Measurements from ENCODE around the gene ERMP1. TPM values are rescaled to one million over a fixed set of nuclear protein-coding genes. Genes with fewer than 3 reads are reported as not detected.

ERMP1 gene
- total and polyA plus RNA-seq, 10 of the 15 experiments (the other 5 are each of a cell fraction or from before 2014, with no cell fraction given) = 2.4 to 42.1 (median 8.1) TPM

DNA sequence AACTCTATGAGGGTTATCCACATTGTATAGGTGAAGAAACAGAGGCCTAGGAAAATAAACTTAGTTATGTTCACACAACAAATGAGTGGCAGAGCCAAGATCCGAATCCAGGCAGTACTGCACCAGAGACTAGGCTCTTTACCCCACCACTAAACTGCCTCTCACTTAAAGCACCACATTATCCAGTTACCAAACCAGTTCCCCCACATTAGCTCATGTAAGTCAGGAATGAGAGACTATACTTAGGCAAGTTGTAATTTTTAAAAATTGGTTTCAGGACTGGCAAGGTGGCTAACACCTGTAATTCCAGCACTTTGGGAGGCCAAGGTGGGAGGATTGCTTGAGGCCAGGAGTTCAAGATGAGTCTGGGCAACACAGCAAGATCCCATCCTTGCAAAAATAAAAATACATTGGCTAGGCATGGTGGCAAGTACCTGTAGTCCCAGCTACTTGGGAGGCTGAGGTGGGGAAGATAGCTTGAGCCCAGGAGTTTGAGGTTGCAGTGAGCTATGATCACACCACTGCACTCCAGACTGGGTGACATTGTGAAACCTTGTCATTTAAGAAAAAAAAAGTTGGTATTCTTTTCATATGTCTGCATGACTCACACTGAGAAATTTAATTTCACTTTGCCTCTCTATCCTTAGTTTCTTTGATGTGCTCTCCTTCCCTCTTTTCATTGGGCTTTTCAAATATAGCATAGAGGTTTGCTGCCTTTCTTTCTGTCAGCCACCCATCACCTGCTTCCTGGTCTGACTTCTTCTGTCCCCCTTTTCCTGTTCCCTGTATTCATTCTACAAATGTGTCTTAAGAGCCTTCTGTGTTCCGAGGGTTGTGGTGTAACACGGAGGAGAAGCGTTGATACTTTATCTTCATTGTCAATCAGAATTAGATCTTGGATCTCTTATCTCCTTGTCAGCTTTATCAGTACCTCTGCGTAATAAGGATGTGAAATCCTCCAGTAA, 64.7 kb downstream of the ERMP1 start (continued):
- TF ChIP-seq PRDM15 (CRISPR knock-in tag; IDR thresholded peaks at IDR 0.05) = no peak
- TF ChIP-seq ETV6 (conservative IDR thresholded peaks at IDR 0.05 in 1 of 2, IDR thresholded peaks at IDR 0.05 in 1 of 2; ENCODE audit: borderline replicate concordance in 1 of 2, low read depth in 1 of 2) = peak in 1 of 2 experiments; percentile 66; a peak in 2 of 4 replicates
- TF ChIP-seq, protein P1, sequence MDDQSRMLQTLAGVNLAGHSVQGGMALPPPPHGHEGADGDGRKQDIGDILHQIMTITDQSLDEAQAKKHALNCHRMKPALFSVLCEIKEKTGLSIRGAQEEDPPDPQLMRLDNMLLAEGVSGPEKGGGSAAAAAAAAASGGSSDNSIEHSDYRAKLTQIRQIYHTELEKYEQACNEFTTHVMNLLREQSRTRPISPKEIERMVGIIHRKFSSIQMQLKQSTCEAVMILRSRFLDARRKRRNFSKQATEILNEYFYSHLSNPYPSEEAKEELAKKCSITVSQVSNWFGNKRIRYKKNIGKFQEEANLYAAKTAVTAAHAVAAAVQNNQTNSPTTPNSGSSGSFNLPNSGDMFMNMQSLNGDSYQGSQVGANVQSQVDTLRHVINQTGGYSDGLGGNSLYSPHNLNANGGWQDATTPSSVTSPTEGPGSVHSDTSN (IDR thresholded peaks at IDR 0.05; ENCODE audit: insufficient replicate concordance, low read depth, low read length) = peak; percentile 29
- TF ChIP-seq NFIC (IDR thresholded peaks at IDR 0.05; ENCODE audit: low read depth, low read length) = peak; percentile 55
- TF ChIP-seq TCF7 (IDR thresholded peaks at IDR 0.05; ENCODE audit: borderline replicate concordance) = peak; percentile 90
- TF ChIP-seq IRF5 (IDR thresholded peaks at IDR 0.05; ENCODE audit: borderline replicate concordance) = no peak
- TF ChIP-seq, protein P2, sequence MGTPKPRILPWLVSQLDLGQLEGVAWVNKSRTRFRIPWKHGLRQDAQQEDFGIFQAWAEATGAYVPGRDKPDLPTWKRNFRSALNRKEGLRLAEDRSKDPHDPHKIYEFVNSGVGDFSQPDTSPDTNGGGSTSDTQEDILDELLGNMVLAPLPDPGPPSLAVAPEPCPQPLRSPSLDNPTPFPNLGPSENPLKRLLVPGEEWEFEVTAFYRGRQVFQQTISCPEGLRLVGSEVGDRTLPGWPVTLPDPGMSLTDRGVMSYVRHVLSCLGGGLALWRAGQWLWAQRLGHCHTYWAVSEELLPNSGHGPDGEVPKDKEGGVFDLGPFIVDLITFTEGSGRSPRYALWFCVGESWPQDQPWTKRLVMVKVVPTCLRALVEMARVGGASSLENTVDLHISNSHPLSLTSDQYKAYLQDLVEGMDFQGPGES (IDR thresholded peaks at IDR 0.05) = no peak
- no peak for TF ChIP-seq HDAC2 (IDR thresholded peaks at IDR 0.05)
- peak; percentile 80 for TF ChIP-seq CREB1 (IDR thresholded peaks at IDR 0.05; ENCODE audit: low read depth)
- TF ChIP-seq FOXM1 (IDR thresholded peaks at IDR 0.05; ENCODE audit: low read depth, low read length) = peak; percentile 92
- peak; percentile 40; the same call in 1 of the 2 replicates for TF ChIP-seq MTA2 (IDR thresholded peaks at IDR 0.05; ENCODE audit: low read depth)
- peak; percentile 68 for TF ChIP-seq CREM (IDR thresholded peaks at IDR 0.05; ENCODE audit: low read depth)
- TF ChIP-seq, protein P3, sequence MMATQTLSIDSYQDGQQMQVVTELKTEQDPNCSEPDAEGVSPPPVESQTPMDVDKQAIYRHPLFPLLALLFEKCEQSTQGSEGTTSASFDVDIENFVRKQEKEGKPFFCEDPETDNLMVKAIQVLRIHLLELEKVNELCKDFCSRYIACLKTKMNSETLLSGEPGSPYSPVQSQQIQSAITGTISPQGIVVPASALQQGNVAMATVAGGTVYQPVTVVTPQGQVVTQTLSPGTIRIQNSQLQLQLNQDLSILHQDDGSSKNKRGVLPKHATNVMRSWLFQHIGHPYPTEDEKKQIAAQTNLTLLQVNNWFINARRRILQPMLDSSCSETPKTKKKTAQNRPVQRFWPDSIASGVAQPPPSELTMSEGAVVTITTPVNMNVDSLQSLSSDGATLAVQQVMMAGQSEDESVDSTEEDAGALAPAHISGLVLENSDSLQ (IDR thresholded peaks at IDR 0.05) = peak; percentile 81
- TF ChIP-seq MLLT1 (IDR thresholded peaks at IDR 0.05) = 0 out of 2 replicates have a peak, but pooled peaks have one; percentile 13
- TF ChIP-seq RUNX3 (IDR thresholded peaks at IDR 0.05; ENCODE audit: low read length) = peak; percentile 58
- no peak for TF ChIP-seq RB1 (IDR thresholded peaks at IDR 0.05; ENCODE audit: borderline replicate concordance)
- peak; percentile 35; the same call in 1 of the 2 replicates for TF ChIP-seq SMARCA5 (IDR thresholded peaks at IDR 0.05)
- TF ChIP-seq MXI1 (IDR thresholded peaks at IDR 0.05; ENCODE audit: low read depth, low read length) = no peak
- TF ChIP-seq SUZ12 (IDR thresholded peaks at IDR 0.05; ENCODE audit: unreplicated experiment) = no peak

Data from GM12878 (cell line).